Right lobe of liver (tissue), 4 donors: Measurements from ENCODE around the gene RPTOR.

Experiments
- POLR2A ChIP-seq: fragments of 450-650 bp; IDR thresholded peaks from one replicate; pipeline ENCODE4 v1.6.1; 2017; ENCODE audit warnings: antibody characterized with exemption, mild to moderate bottlenecking
- TF ChIP-seq, protein P1 (sequence below), 4 donors: fragments of 200-600 bp in 3 of 4; fragments of 450-650 bp in 1 of 4; IDR thresholded peaks; one replicate each; pipeline versions ENCODE4 v1.5.1 to v1.8.0; 2016 to 2022; ENCODE audit warnings: antibody characterized with exemption in 4 of 4, mild to moderate bottlenecking in 2 of 4
- donor health status: DM: no; HTN: no; CAD: no.
- donor health status: DM: no; HTN: no; CAD: no.
- donor health status: DM: no; HTN: yes; CAD: no.

DNA sequence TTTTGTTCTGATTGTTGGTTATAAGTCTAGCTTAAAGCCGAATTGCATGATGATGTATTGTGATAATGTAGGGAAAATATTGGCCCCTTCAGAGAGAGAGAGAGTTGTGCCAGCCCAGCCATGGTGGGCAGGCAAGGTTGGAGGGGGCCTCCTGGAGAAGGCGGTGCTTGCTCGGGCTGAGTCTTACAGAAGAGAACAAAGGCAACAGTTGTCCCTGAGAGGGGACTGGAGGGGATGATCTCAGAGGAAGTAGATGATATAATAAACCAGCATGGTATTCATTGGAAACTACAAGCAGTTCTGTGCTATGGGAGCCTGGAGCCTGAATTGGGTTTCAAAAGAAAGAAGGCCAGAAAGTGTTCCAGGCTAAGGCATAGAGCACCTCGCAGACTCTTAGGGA lies 173.8 kb downstream of the RPTOR start:
- TF ChIP-seq POLR2A: no peak
- TF ChIP-seq, protein P1, sequence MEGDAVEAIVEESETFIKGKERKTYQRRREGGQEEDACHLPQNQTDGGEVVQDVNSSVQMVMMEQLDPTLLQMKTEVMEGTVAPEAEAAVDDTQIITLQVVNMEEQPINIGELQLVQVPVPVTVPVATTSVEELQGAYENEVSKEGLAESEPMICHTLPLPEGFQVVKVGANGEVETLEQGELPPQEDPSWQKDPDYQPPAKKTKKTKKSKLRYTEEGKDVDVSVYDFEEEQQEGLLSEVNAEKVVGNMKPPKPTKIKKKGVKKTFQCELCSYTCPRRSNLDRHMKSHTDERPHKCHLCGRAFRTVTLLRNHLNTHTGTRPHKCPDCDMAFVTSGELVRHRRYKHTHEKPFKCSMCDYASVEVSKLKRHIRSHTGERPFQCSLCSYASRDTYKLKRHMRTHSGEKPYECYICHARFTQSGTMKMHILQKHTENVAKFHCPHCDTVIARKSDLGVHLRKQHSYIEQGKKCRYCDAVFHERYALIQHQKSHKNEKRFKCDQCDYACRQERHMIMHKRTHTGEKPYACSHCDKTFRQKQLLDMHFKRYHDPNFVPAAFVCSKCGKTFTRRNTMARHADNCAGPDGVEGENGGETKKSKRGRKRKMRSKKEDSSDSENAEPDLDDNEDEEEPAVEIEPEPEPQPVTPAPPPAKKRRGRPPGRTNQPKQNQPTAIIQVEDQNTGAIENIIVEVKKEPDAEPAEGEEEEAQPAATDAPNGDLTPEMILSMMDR (IDR thresholded peaks at IDR 0.05): no peak
